OCI-LY7 (cell line): ENCODE data around the gene SLC9C1. TPM values are rescaled to one million over a fixed set of nuclear protein-coding genes. Genes with fewer than 3 reads are reported as not detected.

Experiments
- BruUV-seq: library from RNA; stranded (reverse); fragments of 400-500 nt; replicated peaks from 2 replicates; lab custom pipeline; 2021; lab: Mats Ljungman, UMichigan
- CTCF ChIA-PET: fragments of 300-600 bp; sonication (Branson Sonifier 250); formaldehyde crosslinking; loops from one replicate; lab custom pipeline; 2022; ENCODE audit warnings: antibody characterized with exemption; ENCODE audit not compliant: unreplicated experiment; lab: Charles Lee
- POLR2A ChIA-PET: fragments of 300-600 bp; sonication (Branson Sonifier 250); formaldehyde crosslinking; loops from one replicate; lab custom pipeline; 2022; ENCODE audit warnings: antibody characterized with exemption; lab: Charles Lee
- DNase-seq: peaks from one replicate; pipeline ENCODE4 v3.0.0-alpha.2; 2015; ENCODE audit warnings: low spot score
- H2AFZ ChIP-seq: fragments of 200-600 bp; sonication (generic), shearing (Covaris generic); 2 replicates; pipeline ENCODE4 v1.6.1; 2014; ENCODE audit warnings: mild to moderate bottlenecking, antibody characterized with exemption, low read length, moderate library complexity
- H3K27ac ChIP-seq: fragments of 200-600 bp; sonication (generic); 2 replicates; pipeline ENCODE4 v1.5.1; 2014; ENCODE audit warnings: mixed run types, low read depth, mild to moderate bottlenecking, moderate library complexity, low read length, inconsistent platforms; ENCODE audit not compliant: poor library complexity, severe bottlenecking
- H3K36me3 ChIP-seq: fragments of 200-600 bp; sonication (generic); 2 replicates; pipeline ENCODE4 v1.6.1; 2014; ENCODE audit warnings: mild to moderate bottlenecking, antibody characterized with exemption, low read length, moderate library complexity, mixed read lengths; ENCODE audit not compliant: insufficient read depth
- H3K4me1 ChIP-seq: fragments of 200-600 bp; sonication (generic); 2 replicates; pipeline ENCODE4 v1.5.1; 2014; ENCODE audit warnings: mild to moderate bottlenecking, low read length; ENCODE audit not compliant: insufficient read depth, poor library complexity, severe bottlenecking
- H3K4me2 ChIP-seq: fragments of 200-600 bp; sonication (generic); 2 replicates; pipeline ENCODE4 v1.6.1; 2014; ENCODE audit warnings: mild to moderate bottlenecking, low read length
- H3K4me3 ChIP-seq: fragments of 200-600 bp; sonication (generic); 2 replicates; pipeline ENCODE4 v1.5.1; 2014; ENCODE audit warnings: mild to moderate bottlenecking, low read depth, low read length; ENCODE audit not compliant: poor library complexity, severe bottlenecking
- H3K79me2 ChIP-seq: fragments of 200-600 bp; sonication (generic); 2 replicates; pipeline ENCODE4 v1.6.1; 2016; ENCODE audit warnings: low read depth, mild to moderate bottlenecking, low read length, moderate library complexity, mixed read lengths; ENCODE audit not compliant: insufficient read depth
- H3K9me2 ChIP-seq: fragments of 200-600 bp; sonication (generic); 2 replicates; pipeline ENCODE4 v1.6.1; 2016; ENCODE audit warnings: mild to moderate bottlenecking, low read length, mixed read lengths; ENCODE audit not compliant: insufficient read depth
- H3K9me3 ChIP-seq: fragments of 200-600 bp; sonication (generic); 2 replicates; pipeline ENCODE4 v1.6.1; 2014; ENCODE audit warnings: mild to moderate bottlenecking, mixed run types, low read length, mixed read lengths
- H4K20me1 ChIP-seq: fragments of 200-600 bp; sonication (generic); 2 replicates; pipeline ENCODE4 v1.6.1; 2014; ENCODE audit warnings: mild to moderate bottlenecking, antibody characterized with exemption, low read length, moderate library complexity, mixed read lengths; ENCODE audit not compliant: insufficient read depth
- EZH2phosphoT487 ChIP-seq: fragments of 200-600 bp; sonication (generic); IDR thresholded peaks from 2 replicates; pipeline ENCODE4 v1.6.1; 2018; ENCODE audit warnings: low read depth, borderline replicate concordance, mild to moderate bottlenecking, mixed run types, antibody characterized with exemption, low read length, moderate library complexity, mixed read lengths
- intact Hi-C: fragments of 100-400 bp; cut with micrococcal nuclease; formaldehyde crosslinking; loops from one replicate; pipeline ENCODE4 v1.10.0; 2022; ENCODE audit not compliant: unreplicated experiment
- total RNA-seq, 2 experiments: library from RNA; depleted of rRNA in 1 of 2; stranded (reverse); fragments of >200 nt in 1 of 2; shearing (Covaris generic) in 1 of 2; gene quantifications; 2 replicates each; pipeline ENCODE4 v1.2.3, GENCODE V29; 2014 to 2022
- TF ChIP-seq, protein P1 (sequence below): fragments of 200-600 bp; sonication (generic); conservative IDR thresholded peaks from 2 replicates; pipeline ENCODE4 v1.5.1; 2014; ENCODE audit warnings: mild to moderate bottlenecking, antibody characterized with exemption, low read length, moderate library complexity, mixed read lengths

The SLC9C1 gene
- total RNA-seq, 2 experiments from 2014 or later, result not detected

DNA sequence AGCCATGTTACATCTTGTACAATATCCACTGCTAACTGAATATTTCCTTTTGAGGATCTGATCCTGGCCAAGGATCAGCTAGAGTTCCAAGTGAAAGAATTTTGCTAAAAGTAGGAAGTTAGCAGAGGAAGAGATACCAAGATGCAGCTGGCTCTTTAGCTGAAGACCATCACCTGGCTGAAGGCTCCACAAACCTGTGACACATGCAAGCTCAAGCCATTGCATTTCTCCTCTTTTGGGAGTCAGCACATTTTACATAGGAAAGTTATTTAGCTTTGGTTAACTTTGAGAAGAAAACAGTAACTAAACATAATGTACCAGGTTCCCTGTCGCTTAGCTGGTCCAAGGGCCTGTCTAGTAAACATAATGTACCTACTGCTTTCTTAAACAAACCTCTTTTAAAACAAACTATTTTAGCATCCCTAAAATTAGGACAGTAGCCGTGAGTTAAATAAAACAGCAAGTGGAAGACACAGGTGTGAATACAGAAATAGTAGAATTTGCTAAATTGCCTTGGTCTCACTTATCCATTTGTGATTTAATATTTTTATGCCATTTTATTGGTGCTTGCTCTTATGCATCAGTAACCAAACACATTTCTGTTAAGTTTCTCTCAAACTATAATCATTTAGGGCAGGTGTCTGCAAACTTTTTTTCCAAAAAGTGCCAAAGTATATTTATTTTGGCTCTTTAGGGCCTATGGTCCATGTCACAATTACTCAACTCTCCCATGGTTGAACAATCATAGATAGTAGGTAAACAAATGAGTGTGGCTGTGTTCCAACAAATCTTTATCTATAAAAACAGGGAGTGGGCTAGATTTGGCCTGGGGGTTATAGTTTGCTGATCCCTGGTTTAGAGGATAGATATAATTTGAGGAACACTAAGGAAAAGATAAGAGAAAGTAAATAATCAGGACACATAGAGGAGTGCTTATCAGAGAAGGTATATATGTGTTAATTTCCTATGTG lies 172.2 kb downstream of the SLC9C1 start:
- CTCF ChIA-PET, result no interaction called here
- Histone ChIP-seq H3K4me1 (peaks cover 100% of the 10 kb centered on the region), H3K9me2 (no peaks in the 10 kb centered on the region), H3K27ac (peak overlapping the region; percentile 99), H3K9me3 (no peaks in the 10 kb centered on the region), H2AFZ (no peak overlapping the region), H3K79me2 (peaks cover 36% of the 10 kb centered on the region; the same call in 1 of the 2 replicates), H3K4me3 (peak overlapping the region; percentile 17), H3K36me3 (peaks cover 77% of the 10 kb centered on the region), H4K20me1 (no peaks in the 10 kb centered on the region), H3K4me2 (peak overlapping the region; percentile 57)
- BruUV-seq, result no TSS peak
- POLR2A ChIA-PET, result interaction anchor here (1.2 to 9.4 kb wide), 3 partner anchors 9 to 12 kb away, joined by 4 to 566 read pairs (median 5); partner anchors contain the start of gene GCSAM
- peak; percentile 78 for DNase-seq
- TF ChIP-seq, protein P1, sequence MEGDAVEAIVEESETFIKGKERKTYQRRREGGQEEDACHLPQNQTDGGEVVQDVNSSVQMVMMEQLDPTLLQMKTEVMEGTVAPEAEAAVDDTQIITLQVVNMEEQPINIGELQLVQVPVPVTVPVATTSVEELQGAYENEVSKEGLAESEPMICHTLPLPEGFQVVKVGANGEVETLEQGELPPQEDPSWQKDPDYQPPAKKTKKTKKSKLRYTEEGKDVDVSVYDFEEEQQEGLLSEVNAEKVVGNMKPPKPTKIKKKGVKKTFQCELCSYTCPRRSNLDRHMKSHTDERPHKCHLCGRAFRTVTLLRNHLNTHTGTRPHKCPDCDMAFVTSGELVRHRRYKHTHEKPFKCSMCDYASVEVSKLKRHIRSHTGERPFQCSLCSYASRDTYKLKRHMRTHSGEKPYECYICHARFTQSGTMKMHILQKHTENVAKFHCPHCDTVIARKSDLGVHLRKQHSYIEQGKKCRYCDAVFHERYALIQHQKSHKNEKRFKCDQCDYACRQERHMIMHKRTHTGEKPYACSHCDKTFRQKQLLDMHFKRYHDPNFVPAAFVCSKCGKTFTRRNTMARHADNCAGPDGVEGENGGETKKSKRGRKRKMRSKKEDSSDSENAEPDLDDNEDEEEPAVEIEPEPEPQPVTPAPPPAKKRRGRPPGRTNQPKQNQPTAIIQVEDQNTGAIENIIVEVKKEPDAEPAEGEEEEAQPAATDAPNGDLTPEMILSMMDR, result no peak
- intact Hi-C loops, result no loop called here

DNA sequence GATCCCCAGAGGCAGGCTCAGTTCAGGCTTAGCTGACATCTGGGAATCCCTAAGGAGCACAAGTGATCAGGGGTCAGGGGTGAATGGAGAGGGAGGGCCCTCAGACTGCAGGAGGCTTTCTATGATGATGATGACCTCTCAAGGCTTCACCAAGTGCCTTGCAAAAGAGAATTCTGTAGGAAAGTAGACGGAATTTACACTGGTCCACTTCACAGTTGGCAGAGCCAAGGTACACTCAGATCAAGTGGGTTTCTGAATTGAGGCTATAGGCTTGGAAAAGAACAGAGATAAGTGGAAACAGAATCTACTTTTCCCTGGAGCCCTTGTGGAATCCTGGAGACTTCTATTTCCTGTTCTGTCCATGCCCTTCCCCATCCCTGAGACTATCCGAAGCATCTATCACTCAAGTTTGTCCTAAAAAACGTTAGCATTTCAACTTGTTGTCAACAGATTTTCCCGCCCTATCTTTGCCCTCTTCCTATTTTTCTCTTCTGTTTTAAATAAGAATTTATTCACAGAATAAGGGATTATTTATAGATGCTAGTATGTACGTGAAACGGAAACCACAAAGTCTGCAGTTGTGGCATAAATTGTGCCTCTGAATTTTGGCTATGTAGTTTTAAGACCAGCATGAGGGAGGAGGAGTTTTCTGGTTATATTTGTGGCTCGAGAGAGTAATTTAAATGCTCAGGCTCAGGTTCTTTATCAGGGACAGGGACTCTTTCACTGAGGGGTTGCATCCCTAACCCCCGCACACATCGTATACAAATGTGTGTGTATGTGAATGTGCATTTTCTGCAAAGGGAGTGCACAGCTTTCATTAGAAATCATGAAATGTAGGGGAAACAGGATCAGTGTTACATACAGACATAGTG lies 173.8 kb downstream of the SLC9C1 start:
- peak; percentile 86 for DNase-seq
- no TSS peak for BruUV-seq
- ChIA-PET CTCF (no interaction called here), POLR2A (interaction anchor here (0.6 to 9.4 kb wide), 2 partner anchors 11 to 256 kb away, joined by 3 to 566 read pairs; partner anchors contain the start of gene GCSAM)
- H3K4me1 ChIP-seq, result peaks cover 100% of the 10 kb centered on the region
- H3K9me3 ChIP-seq, result no peaks in the 10 kb centered on the region
- H2AFZ ChIP-seq, result no peak overlapping the region
- H3K9me2 ChIP-seq, result no peaks in the 10 kb centered on the region
- intact Hi-C loops, result no loop called here
- peak overlapping the region; percentile 99 for H3K27ac ChIP-seq
- peak overlapping the region; percentile 57 for H3K4me2 ChIP-seq
- H3K79me2 ChIP-seq, result peaks cover 22% of the 10 kb centered on the region; the same call in 1 of the 2 replicates
- TF ChIP-seq EZH2phosphoT487, result no peak
- TF ChIP-seq, protein P1, result no peak
- peaks cover 63% of the 10 kb centered on the region for H3K36me3 ChIP-seq
- H3K4me3 ChIP-seq, result peak overlapping the region; percentile 17
- no peaks in the 10 kb centered on the region for H4K20me1 ChIP-seq
